HL-60 (cell line): Measurements from ENCODE around the gene MLLT3.

Source experiments
- GABPA ChIP-seq: IDR thresholded peaks from 2 replicates; pipeline ENCODE4 v1.6.1; 2012; ENCODE audit warnings: low read depth
- POLR2AphosphoS5 ChIP-seq: IDR thresholded peaks from 2 replicates; pipeline ENCODE4 v1.6.1; 2012; ENCODE audit warnings: low read depth
- TF ChIP-seq, protein P1 (sequence below): IDR thresholded peaks from 2 replicates; pipeline ENCODE4 v1.6.1; 2012; ENCODE audit warnings: low read depth; ENCODE audit not compliant: insufficient replicate concordance
- TF ChIP-seq, protein P2 (sequence below): IDR thresholded peaks from one replicate; pipeline ENCODE4 v1.5.1; 2011; ENCODE audit warnings: low read length, control low read depth, inconsistent platforms; ENCODE audit not compliant: insufficient read depth

DNA sequence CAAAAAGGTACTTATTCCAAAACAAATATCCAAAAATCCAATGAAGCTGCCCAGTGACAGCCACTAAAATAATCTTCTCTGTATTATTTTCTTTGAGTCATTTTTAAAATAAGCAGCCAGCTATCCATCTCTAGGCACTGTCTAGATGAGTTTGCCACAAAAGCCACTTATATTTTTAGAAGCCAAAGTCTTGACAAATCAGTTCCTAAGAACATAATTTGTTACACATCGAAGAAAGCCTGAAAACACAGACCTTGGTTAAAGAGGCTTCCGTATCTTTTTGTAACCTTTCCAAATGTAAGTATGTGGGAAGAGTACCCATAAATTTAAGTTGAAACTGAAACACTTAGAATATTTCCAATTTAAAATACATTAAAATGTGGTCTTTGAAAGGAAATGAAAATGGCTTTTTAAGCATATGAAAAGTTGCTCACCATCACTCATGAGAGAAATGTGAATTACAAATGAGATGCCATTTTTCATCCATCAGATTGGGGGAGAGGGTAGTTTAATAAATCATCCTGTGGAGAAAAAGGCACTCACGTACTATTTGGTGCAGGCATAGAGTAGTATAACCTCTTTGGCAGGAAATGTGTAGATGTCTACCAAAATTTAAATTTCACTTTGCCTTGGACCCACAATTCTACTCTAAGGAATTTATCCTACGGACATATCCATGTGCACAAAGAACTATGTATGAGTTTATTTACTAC, 180.4 kb downstream of the MLLT3 start:
- TF ChIP-seq, protein P1, sequence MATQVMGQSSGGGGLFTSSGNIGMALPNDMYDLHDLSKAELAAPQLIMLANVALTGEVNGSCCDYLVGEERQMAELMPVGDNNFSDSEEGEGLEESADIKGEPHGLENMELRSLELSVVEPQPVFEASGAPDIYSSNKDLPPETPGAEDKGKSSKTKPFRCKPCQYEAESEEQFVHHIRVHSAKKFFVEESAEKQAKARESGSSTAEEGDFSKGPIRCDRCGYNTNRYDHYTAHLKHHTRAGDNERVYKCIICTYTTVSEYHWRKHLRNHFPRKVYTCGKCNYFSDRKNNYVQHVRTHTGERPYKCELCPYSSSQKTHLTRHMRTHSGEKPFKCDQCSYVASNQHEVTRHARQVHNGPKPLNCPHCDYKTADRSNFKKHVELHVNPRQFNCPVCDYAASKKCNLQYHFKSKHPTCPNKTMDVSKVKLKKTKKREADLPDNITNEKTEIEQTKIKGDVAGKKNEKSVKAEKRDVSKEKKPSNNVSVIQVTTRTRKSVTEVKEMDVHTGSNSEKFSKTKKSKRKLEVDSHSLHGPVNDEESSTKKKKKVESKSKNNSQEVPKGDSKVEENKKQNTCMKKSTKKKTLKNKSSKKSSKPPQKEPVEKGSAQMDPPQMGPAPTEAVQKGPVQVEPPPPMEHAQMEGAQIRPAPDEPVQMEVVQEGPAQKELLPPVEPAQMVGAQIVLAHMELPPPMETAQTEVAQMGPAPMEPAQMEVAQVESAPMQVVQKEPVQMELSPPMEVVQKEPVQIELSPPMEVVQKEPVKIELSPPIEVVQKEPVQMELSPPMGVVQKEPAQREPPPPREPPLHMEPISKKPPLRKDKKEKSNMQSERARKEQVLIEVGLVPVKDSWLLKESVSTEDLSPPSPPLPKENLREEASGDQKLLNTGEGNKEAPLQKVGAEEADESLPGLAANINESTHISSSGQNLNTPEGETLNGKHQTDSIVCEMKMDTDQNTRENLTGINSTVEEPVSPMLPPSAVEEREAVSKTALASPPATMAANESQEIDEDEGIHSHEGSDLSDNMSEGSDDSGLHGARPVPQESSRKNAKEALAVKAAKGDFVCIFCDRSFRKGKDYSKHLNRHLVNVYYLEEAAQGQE: no peak
- TF ChIP-seq POLR2AphosphoS5 (no peak), GABPA (no peak)
- TF ChIP-seq, protein P2, sequence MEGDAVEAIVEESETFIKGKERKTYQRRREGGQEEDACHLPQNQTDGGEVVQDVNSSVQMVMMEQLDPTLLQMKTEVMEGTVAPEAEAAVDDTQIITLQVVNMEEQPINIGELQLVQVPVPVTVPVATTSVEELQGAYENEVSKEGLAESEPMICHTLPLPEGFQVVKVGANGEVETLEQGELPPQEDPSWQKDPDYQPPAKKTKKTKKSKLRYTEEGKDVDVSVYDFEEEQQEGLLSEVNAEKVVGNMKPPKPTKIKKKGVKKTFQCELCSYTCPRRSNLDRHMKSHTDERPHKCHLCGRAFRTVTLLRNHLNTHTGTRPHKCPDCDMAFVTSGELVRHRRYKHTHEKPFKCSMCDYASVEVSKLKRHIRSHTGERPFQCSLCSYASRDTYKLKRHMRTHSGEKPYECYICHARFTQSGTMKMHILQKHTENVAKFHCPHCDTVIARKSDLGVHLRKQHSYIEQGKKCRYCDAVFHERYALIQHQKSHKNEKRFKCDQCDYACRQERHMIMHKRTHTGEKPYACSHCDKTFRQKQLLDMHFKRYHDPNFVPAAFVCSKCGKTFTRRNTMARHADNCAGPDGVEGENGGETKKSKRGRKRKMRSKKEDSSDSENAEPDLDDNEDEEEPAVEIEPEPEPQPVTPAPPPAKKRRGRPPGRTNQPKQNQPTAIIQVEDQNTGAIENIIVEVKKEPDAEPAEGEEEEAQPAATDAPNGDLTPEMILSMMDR: no peak
